T-helper 17 cell (primary cell): ENCODE data around the gene ULK1. TPM values are rescaled to one million over a fixed set of nuclear protein-coding genes. Genes with fewer than 3 reads are reported as not detected.
A peak's percentile ranks its signal among the peaks of the same experiment; 100 is the strongest.

ENCODE experiments used
- ATAC-seq: fragments of 150-1000 bp; cut with Tn5 transposase; 2 replicates; pipeline ENCODE4 v1.10.0; 2021; ENCODE audit warnings: mild to moderate bottlenecking, moderate library complexity
- DNase-seq, 3 donors: peaks; one replicate each; pipeline versions ENCODE4 v3.0.0 to v3.0.0-alpha.2; 2020 to 2021
- H3K9me3 ChIP-seq: one replicate; pipeline ENCODE4 v1.7.0; 2013; ENCODE audit warnings: low read length, mild to moderate bottlenecking; ENCODE audit not compliant: control insufficient read depth, poor library complexity, severe bottlenecking
- H3K27ac Mint-ChIP-seq: one replicate; pipeline ENCODE4 v1.8.0; 2022; ENCODE audit warnings: mild to moderate bottlenecking, moderate library complexity, mixed read lengths
- H3K27me3 Mint-ChIP-seq: one replicate; pipeline ENCODE4 v1.8.0; 2022; ENCODE audit warnings: mixed read lengths
- H3K36me3 Mint-ChIP-seq: one replicate; pipeline ENCODE4 v1.8.0; 2022; ENCODE audit warnings: low read depth, mixed read lengths
- H3K4me1 Mint-ChIP-seq: one replicate; pipeline ENCODE4 v1.8.0; 2022; ENCODE audit warnings: mild to moderate bottlenecking, mixed read lengths
- H3K4me3 Mint-ChIP-seq: one replicate; pipeline ENCODE4 v1.8.0; 2022; ENCODE audit warnings: mild to moderate bottlenecking, moderate library complexity, mixed read lengths
- total RNA-seq, 4 donors: library from RNA in 2 of 4; stranded (reverse) in 2 of 4; gene quantifications; one replicate each; pipeline ENCODE4 v1.2.3 and lab custom pipeline; 2022 to 2026

ULK1 gene
- total RNA-seq (10 to 100 TPM; 91.9 to 97.2 TPM), total RNA-seq (lab: John Stamatoyannopoulos, UW) (54.0 to 59.8 reads per million in 2 donors)

DNA sequence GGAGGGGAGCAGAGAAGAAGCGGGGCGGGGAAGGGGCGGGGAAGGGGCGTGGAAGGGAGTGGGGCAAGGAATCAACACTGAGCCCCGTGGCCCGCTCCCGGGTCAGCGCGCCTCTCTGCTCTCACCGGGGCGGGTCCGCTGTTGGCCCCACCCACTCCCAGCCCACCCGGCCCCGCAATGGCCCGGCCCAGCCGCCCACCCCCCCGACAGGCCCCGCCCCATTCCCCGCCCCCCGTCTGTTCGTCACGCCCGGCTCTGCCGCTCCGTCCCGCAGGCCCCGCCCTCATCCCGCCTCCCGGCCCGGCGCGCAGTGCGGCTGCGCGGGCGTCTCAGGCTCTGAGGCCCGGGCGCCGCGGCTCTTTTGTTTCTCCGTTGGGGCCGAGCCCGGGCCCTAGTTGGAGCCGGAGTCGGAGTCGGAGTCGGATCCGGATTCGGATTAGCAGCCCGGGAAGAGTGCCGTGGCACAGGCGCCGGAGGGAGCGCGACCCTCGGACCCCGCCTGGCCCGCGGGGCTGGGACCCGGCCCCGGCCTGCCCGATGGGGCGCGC is at the start of gene ULK1:
ULK1 (plus strand) TSS at position 310 of the 548 bp plus-strand sequence. CDS start 380 bp downstream, outside the sequence.
- DNase-seq, result peak; percentile 91 to 94 (median 93)
- H3K27me3 Mint-ChIP-seq, result no peaks in the 10 kb centered on the region
- H3K4me1 Mint-ChIP-seq, result peaks cover 18% of the 10 kb centered on the region
- peak within 1 kb of the TSS; percentile 89 for H3K27ac Mint-ChIP-seq
- peak within 1 kb of the TSS; percentile 93 for H3K4me3 Mint-ChIP-seq
- peak; percentile 83 for ATAC-seq
- no peaks in the 10 kb centered on the region for H3K9me3 ChIP-seq
- no peaks in the 10 kb centered on the region for H3K36me3 Mint-ChIP-seq

DNA sequence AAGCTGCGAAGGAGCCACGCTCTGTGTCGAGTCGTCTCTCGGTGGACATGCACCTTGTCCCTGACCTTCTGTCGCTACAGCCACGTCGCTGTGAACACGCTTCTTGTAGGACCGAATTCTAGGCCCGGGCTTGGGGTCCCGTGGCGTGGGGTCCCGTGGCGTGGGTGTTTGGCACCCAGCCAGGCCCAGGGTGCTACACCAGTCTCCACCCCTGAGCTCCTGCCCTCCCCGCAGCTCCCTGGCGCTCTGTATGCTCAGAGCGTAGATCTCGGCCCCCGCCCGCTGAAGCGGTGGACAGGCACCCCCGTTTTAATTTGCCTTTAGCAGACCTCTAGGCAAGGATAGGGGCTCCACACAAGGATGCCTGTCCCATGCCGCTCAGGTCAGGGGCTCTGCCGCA is 49.8 kb upstream of the ULK1 start:
- Mint-ChIP-seq H3K27ac (no peak overlapping the region), H3K36me3 (no peaks in the 10 kb centered on the region), H3K27me3 (no peaks in the 10 kb centered on the region), H3K4me3 (no peak overlapping the region), H3K4me1 (no peaks in the 10 kb centered on the region)
- DNase-seq, result no peak
- no peaks in the 10 kb centered on the region for H3K9me3 ChIP-seq
- ATAC-seq, result no peak

DNA sequence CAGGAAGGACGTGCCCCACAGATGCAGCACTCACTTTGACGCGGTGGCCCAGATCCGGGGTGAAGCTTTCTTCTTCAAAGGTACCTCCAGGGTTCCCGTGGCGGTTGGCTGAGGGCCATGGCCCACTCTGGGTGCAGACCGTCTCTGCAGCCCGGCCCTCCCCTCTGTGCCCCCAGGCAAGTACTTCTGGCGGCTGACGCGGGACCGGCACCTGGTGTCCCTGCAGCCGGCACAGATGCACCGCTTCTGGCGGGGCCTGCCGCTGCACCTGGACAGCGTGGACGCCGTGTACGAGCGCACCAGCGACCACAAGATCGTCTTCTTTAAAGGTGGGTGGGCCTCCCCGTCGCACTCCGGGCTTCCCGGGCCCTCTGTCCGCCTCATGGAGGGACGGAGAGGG is 49.3 kb upstream of the ULK1 start:
- ATAC-seq (no peak), DNase-seq (no peak)
- no peaks in the 10 kb centered on the region for H3K36me3 Mint-ChIP-seq
- no peaks in the 10 kb centered on the region for H3K27me3 Mint-ChIP-seq
- no peaks in the 10 kb centered on the region for H3K9me3 ChIP-seq
- no peaks in the 10 kb centered on the region for H3K4me1 Mint-ChIP-seq
- no peak overlapping the region for H3K27ac Mint-ChIP-seq
- H3K4me3 Mint-ChIP-seq, result no peak overlapping the region

DNA sequence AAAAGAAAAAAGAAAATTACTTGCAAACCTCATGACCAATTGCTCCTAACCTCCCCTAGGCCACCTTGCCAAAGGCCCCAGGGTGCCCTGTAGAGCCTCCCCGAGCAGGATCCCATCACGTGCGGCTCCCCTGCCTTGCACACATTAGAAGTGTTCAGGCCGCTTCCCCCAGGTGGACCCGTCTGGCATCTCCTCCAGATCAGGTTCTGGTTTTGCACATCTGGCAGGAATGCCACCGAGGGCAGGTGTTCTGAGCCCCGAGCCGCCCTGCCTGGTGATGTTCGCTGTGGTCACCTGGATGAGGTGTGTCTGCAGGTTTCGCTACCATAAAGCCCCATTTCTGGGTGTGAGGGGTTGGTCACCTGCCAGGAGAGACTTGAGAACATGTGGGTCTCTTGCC is 47.0 kb upstream of the ULK1 start:
- Mint-ChIP-seq H3K27me3 (no peaks in the 10 kb centered on the region), H3K4me3 (no peak overlapping the region), H3K27ac (no peak overlapping the region), H3K36me3 (no peaks in the 10 kb centered on the region), H3K4me1 (no peaks in the 10 kb centered on the region)
- ATAC-seq (no peak), DNase-seq (no peak)
- H3K9me3 ChIP-seq, result no peaks in the 10 kb centered on the region

DNA sequence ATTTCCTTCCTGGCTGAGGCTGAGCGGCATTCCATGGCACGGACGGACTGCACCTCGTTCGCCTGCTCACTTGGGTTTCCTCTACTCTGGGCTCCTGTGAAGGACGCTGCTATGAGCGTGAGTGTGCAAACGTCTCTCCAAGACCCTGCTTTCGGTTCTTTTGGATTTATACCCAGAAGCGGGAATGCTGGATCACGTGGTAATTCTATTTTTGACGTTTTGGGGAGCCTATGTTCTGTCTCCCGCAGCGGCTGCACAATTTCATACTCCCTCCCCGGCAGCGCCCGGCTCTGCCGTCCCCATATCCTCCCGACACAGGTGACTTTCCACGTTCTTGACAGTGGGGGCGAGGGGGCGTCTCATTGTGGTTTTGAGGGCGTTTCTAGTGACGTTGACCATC is 45.7 kb upstream of the ULK1 start:
- no peak for DNase-seq
- Mint-ChIP-seq H3K27me3 (no peaks in the 10 kb centered on the region), H3K4me1 (no peaks in the 10 kb centered on the region), H3K36me3 (no peaks in the 10 kb centered on the region), H3K27ac (no peak overlapping the region), H3K4me3 (no peak overlapping the region)
- no peak for ATAC-seq
- no peaks in the 10 kb centered on the region for H3K9me3 ChIP-seq

DNA sequence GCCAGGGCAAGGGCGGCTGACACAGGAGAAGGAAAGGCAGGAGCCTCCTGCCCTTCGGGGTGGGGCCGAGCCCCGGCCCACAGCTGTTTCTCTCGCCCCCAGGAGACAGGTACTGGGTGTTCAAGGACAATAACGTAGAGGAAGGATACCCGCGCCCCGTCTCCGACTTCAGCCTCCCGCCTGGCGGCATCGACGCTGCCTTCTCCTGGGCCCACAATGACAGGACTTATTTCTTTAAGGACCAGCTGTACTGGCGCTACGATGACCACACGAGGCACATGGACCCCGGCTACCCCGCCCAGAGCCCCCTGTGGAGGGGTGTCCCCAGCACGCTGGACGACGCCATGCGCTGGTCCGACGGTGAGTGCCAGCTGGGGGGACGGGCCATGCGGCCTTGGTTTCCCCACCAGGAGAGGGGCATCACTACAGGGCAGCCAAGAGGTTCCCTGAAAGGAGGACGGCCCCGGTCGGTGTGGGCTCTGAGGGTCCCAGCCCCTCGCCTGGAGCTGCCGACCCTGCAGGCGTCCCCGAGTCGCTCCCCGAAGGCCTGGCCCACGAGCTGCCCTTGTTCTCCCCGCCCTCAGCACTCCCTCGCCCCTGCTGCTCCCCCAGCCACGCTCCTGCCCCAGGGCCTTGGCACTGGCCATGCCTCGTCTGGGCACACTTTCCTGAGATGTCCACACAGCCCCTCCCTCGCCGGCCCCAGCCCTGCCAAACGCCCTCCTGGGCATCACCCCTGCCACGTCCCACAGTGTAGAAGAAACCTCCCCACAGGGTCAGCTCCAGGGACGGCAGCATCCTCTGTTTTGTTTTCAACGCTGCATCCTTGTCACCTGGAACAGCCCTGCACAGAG is 44.5 kb upstream of the ULK1 start:
- H3K27me3 Mint-ChIP-seq, result no peaks in the 10 kb centered on the region
- H3K36me3 Mint-ChIP-seq, result no peaks in the 10 kb centered on the region
- no peak overlapping the region for H3K4me3 Mint-ChIP-seq
- ATAC-seq (no peak), DNase-seq (no peak)
- H3K4me1 Mint-ChIP-seq, result no peaks in the 10 kb centered on the region
- H3K27ac Mint-ChIP-seq, result no peak overlapping the region
- H3K9me3 ChIP-seq, result no peaks in the 10 kb centered on the region

DNA sequence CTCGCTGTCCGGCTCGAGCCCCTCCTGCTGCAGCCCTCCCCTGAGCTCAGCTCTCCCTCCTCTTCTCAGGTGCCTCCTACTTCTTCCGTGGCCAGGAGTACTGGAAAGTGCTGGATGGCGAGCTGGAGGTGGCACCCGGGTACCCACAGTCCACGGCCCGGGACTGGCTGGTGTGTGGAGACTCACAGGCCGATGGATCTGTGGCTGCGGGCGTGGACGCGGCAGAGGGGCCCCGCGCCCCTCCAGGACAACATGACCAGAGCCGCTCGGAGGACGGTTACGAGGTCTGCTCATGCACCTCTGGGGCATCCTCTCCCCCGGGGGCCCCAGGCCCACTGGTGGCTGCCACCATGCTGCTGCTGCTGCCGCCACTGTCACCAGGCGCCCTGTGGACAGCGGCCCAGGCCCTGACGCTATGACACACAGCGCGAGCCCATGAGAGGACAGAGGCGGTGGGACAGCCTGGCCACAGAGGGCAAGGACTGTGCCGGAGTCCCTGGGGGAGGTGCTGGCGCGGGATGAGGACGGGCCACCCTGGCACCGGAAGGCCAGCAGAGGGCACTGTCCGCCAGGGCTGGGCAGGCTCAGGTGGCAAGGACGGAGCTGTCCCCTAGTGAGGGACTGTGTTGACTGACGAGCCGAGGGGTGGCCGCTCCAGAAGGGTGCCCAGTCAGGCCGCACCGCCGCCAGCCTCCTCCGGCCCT is 43.4 kb upstream of the ULK1 start:
- H3K4me3 Mint-ChIP-seq, result no peak overlapping the region
- H3K27ac Mint-ChIP-seq, result no peak overlapping the region
- H3K36me3 Mint-ChIP-seq, result no peaks in the 10 kb centered on the region
- no peaks in the 10 kb centered on the region for H3K4me1 Mint-ChIP-seq
- no peaks in the 10 kb centered on the region for H3K9me3 ChIP-seq
- DNase-seq (no peak), ATAC-seq (peak; percentile 46)
- peaks cover under 1% of the 10 kb centered on the region for H3K27me3 Mint-ChIP-seq

DNA sequence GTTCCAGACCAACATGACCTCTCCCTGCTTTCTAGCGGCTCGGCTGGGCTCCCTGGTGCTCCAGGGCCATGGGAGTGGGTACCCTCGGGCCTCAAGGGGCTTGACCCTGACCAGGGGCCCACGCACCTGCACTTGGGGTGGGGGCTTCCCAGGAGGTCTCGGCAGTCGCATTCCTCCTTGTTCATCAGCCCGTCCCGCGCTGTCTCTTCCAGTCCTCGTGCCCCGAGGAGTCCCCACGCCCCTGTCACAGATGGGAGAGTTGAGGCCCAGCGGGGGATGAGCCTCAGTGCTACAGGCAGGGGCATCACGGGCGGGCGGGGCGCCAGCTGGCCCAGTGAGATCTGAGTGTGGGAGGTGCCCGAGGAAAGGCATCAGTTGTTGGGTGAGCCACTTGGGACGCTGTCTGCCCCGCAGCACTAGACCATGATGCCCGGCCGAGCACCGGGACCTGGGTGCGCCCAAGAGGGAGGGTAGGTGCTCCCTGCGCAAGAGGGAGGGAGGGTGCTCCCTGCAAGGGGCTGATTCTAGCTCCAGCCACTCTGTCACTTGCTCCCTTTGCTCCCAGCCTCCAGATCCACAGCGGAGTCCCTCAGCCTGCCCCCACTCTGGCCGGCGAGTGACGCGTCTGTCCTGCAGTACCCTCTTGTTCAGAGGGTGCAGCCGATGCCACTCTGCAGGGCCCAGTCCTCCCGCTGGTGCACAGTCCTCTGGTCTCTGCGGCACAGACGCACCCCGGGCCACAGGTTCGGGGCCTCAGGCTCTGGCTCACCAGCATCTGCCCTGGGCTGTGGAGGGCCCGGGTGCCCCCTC is 42.5 kb upstream of the ULK1 start:
- Mint-ChIP-seq H3K4me1 (peaks cover 6% of the 10 kb centered on the region), H3K27me3 (peaks cover 8% of the 10 kb centered on the region), H3K4me3 (no peak overlapping the region), H3K27ac (no peak overlapping the region), H3K36me3 (peaks cover 7% of the 10 kb centered on the region)
- no peak for ATAC-seq
- DNase-seq, result no peak
- no peaks in the 10 kb centered on the region for H3K9me3 ChIP-seq

DNA sequence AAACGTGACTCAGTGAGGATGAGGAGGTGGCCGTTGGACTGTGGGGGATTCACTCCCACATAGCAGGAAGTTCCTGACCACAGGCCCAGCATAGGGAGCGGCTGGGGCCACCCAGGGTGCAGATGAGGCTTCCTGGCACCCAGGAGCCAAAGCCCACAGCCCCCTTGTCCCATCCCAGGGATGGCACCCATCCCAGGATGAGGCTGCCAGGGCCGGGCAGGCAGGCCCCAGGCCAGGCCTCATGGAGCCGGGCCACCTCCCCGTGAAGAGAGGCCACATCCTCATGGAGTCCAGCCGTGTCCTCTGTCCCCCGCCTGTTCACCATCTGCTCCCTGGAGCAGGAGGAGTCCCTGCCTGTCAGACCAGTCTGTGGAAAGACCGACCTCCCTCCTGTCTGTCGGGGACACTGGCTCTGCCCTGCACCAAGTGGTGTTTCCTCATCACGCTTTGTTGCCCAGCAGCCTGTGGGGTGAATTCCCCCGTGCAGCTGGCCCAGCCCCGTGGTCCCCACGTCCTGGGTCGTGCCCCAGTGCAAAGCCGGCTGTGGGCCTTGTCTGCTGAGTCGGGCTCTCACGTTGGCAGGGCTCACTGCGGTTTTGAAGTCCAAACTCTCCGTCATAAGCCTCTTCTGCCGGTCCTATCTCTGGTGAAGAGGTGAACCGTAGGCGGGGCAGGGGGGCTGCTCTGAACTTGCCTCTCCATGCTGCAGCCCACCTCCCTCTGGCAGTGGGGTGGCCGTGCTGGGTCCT is 41.7 kb upstream of the ULK1 start:
- H3K9me3 ChIP-seq, result no peaks in the 10 kb centered on the region
- Mint-ChIP-seq H3K4me1 (peaks cover 10% of the 10 kb centered on the region), H3K27me3 (peaks cover 10% of the 10 kb centered on the region), H3K36me3 (peaks cover 7% of the 10 kb centered on the region), H3K27ac (no peak overlapping the region), H3K4me3 (no peak overlapping the region)
- DNase-seq (no peak), ATAC-seq (no peak)

DNA sequence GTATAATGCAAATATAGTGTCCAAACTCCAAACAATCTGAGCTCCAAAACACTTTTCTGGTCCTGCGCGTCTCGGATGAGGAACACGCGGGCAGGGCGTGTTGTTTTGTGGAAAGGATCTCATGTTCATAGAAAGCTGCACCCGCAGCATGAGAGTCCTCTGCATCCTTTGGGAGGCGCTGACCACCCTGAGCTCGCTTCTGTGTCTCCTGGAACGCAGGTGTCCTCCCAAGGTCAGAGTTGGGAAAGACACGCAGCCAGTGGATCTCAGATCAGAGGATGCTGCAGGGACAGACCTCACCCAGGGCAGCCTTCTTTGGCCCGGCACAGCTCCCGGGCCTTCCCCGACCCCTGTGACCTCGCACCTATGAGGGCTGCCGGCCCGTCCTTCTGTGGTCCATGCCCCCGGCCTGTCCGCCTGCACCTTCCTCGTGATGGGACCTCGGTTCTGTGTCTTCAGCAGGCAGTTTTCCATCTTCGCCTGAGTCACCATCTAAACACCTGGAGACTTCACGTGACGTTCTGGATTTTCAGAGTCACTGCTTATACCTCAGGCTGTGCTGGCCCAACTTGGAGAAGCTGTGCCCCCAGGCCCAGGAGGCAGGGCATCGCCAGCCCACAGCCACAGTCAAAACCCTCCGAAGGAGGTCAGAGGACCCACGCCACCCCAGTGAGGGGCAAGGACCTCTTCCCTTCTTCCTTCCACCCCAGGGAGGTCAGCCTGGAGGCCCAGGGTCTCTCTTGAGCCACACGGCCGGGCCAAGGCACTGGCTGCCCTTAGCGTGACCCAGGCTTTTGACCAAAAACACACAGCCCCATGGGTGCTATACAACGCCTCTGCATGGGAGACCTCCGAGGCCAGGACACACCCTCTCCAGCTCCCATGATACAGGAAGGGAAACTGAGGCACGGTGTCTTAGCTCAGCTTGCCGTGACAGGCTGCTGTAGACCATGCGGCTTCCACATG is 40.3 kb upstream of the ULK1 start:
- peaks cover 13% of the 10 kb centered on the region for H3K4me1 Mint-ChIP-seq

DNA sequence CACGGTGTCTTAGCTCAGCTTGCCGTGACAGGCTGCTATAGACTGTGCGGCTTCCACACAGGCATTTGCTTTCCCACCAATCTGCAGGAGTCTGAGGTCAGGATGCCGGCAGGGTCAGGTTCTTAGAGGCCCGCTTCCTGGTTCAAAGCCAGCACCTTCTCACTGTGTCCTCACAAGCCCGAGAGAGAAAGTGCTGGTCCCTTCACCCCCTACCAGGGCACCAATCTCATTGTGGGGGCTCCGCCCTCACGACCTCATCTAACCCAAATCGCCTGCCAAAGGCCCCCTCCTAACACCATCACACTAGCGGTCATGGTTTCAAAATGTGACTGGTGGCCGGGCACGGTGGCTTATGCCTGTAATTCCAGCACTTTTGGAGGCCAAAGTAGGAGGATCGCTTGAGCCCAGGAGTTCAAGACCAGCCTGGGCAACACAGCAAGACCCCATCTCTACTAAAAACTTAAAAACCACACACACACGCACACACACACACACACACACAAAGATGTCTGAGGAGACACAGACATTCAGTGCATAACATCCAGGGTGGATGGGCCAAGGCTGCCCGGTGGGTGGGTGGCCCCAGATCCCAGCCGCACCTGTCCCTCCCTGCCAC is 39.5 kb upstream of the ULK1 start:
- Mint-ChIP-seq H3K36me3 (peaks cover 7% of the 10 kb centered on the region), H3K27me3 (peaks cover 20% of the 10 kb centered on the region), H3K4me3 (no peak overlapping the region), H3K27ac (no peak overlapping the region), H3K4me1 (peaks cover 13% of the 10 kb centered on the region)
- no peaks in the 10 kb centered on the region for H3K9me3 ChIP-seq
- ATAC-seq (no peak), DNase-seq (no peak)

More for the DNA sequence above, 40.3 kb upstream of the ULK1 start:
- H3K36me3 Mint-ChIP-seq, result peaks cover 7% of the 10 kb centered on the region
- peaks cover 20% of the 10 kb centered on the region for H3K27me3 Mint-ChIP-seq
- H3K9me3 ChIP-seq, result no peaks in the 10 kb centered on the region
- no peak overlapping the region for H3K4me3 Mint-ChIP-seq
- H3K27ac Mint-ChIP-seq, result no peak overlapping the region
- ATAC-seq, result no peak
- no peak for DNase-seq
